Left ventricle myocardium inferior (tissue), 1 donor: Measurements from ENCODE around the gene RMI1. TPM values are rescaled to one million over a fixed set of nuclear protein-coding genes. Genes with fewer than 3 reads are reported as not detected.
"Not testable (repeated sequence)": the region's sequence is repeated elsewhere in the genome, so short reads cannot be mapped to it uniquely, and the experiment has no call there.

ENCODE experiments used
- DNase-seq: peaks from one replicate; pipeline ENCODE4 v3.0.0-alpha.2; 2020
- H3K27ac ChIP-seq: fragments of 200-600 bp; replicated peaks from 2 replicates; pipeline ENCODE4 v1.8.0; 2021
- H3K27me3 ChIP-seq: fragments of 200-600 bp; 2 replicates; pipeline ENCODE4 v1.8.0; 2021; ENCODE audit warnings: low read depth
- H3K36me3 ChIP-seq: fragments of 200-600 bp; 2 replicates; pipeline ENCODE4 v1.8.0; 2021
- H3K4me1 ChIP-seq: fragments of 200-600 bp; 2 replicates; pipeline ENCODE4 v1.8.0; 2021
- H3K4me3 ChIP-seq: fragments of 200-600 bp; 2 replicates; pipeline ENCODE4 v1.8.0; 2021; ENCODE audit warnings: mild to moderate bottlenecking, moderate library complexity
- H3K9me3 ChIP-seq: fragments of 200-600 bp; replicated peaks from 2 replicates; pipeline ENCODE4 v1.8.0; 2021
- CTCF ChIP-seq: fragments of 200-600 bp; IDR thresholded peaks from 2 replicates; pipeline ENCODE4 v1.8.0; 2021; ENCODE audit warnings: antibody characterized with exemption, mild to moderate bottlenecking, borderline replicate concordance
- intact Hi-C: fragments of 100-400 bp; cut with micrococcal nuclease; formaldehyde crosslinking; loops from one replicate; pipeline ENCODE4 v1.11.0; 2022
- total RNA-seq: library from RNA; stranded (reverse); fragmentation: NEBNext Ultra II Directional; extraction: Animal tissue kit (Norgen Biotek cat#: 25700); gene quantifications from one replicate; pipeline ENCODE4 v1.2.1, GENCODE V29; 2021
- donor health status: DM: no; HTN: yes; CAD: no; lungs with severe emphysema.

The RMI1 gene
- total RNA-seq, 1 donor from 2014 or later: 5.2 TPM

DNA sequence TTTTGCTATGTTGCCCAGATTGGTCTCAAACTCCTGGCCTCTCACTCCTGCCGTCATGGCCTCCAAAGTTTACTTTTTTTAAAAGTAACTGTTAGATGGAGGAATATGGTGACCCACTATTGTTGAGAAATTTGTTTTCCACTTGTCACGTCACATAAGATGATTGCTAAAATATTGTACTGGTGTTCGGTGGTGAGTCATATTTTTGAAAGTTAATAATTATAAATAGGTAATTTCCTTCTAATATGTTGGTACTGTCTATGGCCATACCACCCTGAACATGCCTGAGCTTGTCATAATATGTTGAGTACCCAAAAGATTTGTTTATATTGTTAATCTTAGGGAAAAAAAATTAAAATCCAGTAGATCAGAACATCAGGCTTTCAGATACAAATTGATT, 22.6 kb downstream of the RMI1 start:
- Histone ChIP-seq H3K27ac (no peak overlapping the region), H3K4me1 (peaks cover 4% of the 10 kb centered on the region), H3K27me3 (no peaks in the 10 kb centered on the region), H3K36me3 (peaks cover 7% of the 10 kb centered on the region), H3K9me3 (no peaks in the 10 kb centered on the region), H3K4me3 (no peak overlapping the region)
- intact Hi-C loops: no loop called here
- DNase-seq: no peak
- TF ChIP-seq CTCF: no peak

GRCh38 chr9:84007662-84008061, 27.1 kb downstream of the RMI1 start:
- Histone ChIP-seq H3K36me3 (no peaks in the 10 kb centered on the region), H3K4me1 (no peaks in the 10 kb centered on the region), H3K27ac (no peak overlapping the region), H3K4me3 (no peak overlapping the region), H3K27me3 (no peaks in the 10 kb centered on the region), H3K9me3 (no peaks in the 10 kb centered on the region)
- no peak for DNase-seq
- intact Hi-C loops: no loop called here
- no peak for TF ChIP-seq CTCF

DNA sequence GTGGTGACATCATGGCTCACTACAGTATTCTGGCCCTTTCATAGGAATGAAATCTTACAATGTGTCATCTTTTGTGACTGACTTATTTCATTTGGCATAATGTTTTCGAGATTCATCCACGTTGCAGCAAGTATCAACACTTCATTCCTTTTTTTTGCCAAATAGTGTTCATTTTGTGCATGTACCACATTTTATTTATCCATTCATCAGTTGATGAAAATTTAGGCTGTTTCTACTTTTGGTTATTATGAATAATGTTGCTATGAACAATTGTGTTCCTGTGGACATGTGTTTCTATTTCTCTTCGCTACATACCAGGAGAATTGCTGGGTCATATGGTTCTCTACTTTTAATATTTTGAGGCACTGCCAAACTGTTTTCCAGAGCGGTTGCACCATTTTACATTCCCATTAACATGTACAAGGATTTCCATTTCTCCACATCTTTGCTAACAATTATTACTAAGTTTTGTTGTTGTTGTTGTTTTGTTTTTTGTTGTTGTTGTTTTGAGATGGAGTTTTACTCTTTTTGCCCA, 43.5 kb downstream of the RMI1 start:
- Histone ChIP-seq H3K4me3 (no peak overlapping the region), H3K27ac (no peak overlapping the region), H3K9me3 (no peaks in the 10 kb centered on the region), H3K4me1 (no peaks in the 10 kb centered on the region), H3K27me3 (no peaks in the 10 kb centered on the region), H3K36me3 (no peaks in the 10 kb centered on the region)
- TF ChIP-seq CTCF: no peak
- no peak for DNase-seq
- intact Hi-C loops: no loop called here

GRCh38 chr9:84027201-84027600, 46.6 kb downstream of the RMI1 start:
- intact Hi-C loops: no loop called here
- H3K36me3 ChIP-seq: no peaks in the 10 kb centered on the region
- TF ChIP-seq CTCF: no peak
- no peaks in the 10 kb centered on the region for H3K9me3 ChIP-seq
- H3K4me1 ChIP-seq: no peaks in the 10 kb centered on the region
- H3K27ac ChIP-seq: no peak overlapping the region
- H3K4me3 ChIP-seq: no peak overlapping the region
- H3K27me3 ChIP-seq: no peaks in the 10 kb centered on the region
- DNase-seq: no peak

DNA sequence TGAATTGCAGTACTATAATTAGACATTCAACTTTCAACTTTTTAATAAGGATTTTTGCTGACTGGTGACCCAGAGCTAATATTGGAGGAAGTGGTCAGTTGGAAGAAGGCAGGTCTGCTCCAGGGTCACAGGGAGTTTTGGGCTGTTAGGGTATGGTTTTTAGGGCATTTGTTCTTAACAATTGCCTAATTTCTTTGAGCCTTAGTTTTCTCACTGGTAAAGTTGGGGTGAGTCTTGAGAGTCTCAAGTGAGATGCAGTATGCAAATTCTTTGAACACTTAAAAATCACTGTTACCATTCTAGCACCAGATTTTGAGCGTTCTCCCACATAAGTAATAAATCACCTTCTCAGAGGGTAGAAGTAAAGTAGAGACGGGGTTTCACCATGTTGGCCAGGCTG, 50.9 kb downstream of the RMI1 start:
- DNase-seq: no peak
- H3K9me3 ChIP-seq: peaks cover 1% of the 10 kb centered on the region
- no peaks in the 10 kb centered on the region for H3K36me3 ChIP-seq
- no peaks in the 10 kb centered on the region for H3K27me3 ChIP-seq
- no peaks in the 10 kb centered on the region for H3K4me1 ChIP-seq
- TF ChIP-seq CTCF: no peak
- H3K27ac ChIP-seq: no peak overlapping the region
- intact Hi-C loops: no loop called here
- H3K4me3 ChIP-seq: no peak overlapping the region

DNA sequence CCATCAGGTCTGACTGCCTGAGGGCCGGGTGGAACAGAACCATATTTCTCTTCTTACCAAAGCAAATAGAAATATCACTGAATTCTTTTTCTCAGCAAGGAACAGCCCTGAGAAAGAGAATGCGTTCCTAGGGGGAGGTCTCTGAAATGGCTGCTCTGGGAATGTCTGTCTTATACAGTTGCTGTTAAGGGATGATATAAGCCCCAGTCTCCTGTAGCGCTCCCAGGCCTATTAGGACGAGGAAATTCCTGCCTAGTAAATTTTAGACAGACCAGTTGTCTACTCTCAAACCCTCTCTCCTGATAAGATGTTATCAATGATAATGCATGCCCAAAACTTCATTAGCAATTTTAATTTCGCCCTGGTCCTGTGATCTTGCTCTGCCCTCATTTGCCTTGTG, 61.3 kb downstream of the RMI1 start:
- DNase-seq, H3K36me3 ChIP-seq, H3K27me3 ChIP-seq, H3K27ac ChIP-seq, intact Hi-C loops, H3K4me1 ChIP-seq, H3K4me3 ChIP-seq: not testable (repeated sequence)
- H3K9me3 ChIP-seq: peaks cover 26% of the 10 kb centered on the region
